Mesendoderm (in vitro differentiated cells): Measurements from ENCODE around the gene SCAMP2.
A peak's percentile ranks its signal among the peaks of the same experiment; 100 is the strongest.

ENCODE experiments used
- DNase-seq: peaks from one replicate; pipeline ENCODE4 v3.0.0; 2013
- H2AK5ac ChIP-seq: 2 replicates; pipeline ENCODE4 v1.6.1; 2013; ENCODE audit warnings: low read length, inconsistent platforms
- H2BK120ac ChIP-seq: 2 replicates; pipeline ENCODE4 v1.6.1; 2013; ENCODE audit warnings: low read depth, mild to moderate bottlenecking, low read length, moderate library complexity, mixed read lengths
- H2BK15ac ChIP-seq: replicated peaks from 2 replicates; pipeline ENCODE4 v1.6.1; 2013; ENCODE audit warnings: low read depth, mild to moderate bottlenecking, moderate library complexity
- H2BK5ac ChIP-seq: 2 replicates; pipeline ENCODE4 v1.6.1; 2013; ENCODE audit warnings: low read length, inconsistent platforms
- H3K18ac ChIP-seq: 2 replicates; pipeline ENCODE4 v1.6.1; 2013; ENCODE audit warnings: mild to moderate bottlenecking, low read length, mixed read lengths
- H3K23ac ChIP-seq: one replicate; pipeline ENCODE4 v1.6.1; 2013; ENCODE audit warnings: low read length
- H3K27ac ChIP-seq: 2 replicates; pipeline ENCODE4 v1.5.1; 2013; ENCODE audit warnings: low read depth, mild to moderate bottlenecking, inconsistent platforms, low read length, moderate library complexity
- H3K27me3 ChIP-seq: 2 replicates; pipeline ENCODE4 v1.6.1; 2013; ENCODE audit warnings: low read length, control low read depth, mild to moderate bottlenecking, inconsistent platforms; ENCODE audit not compliant: insufficient read depth, poor library complexity
- H3K36me3 ChIP-seq: 2 replicates; pipeline ENCODE4 v1.6.1; 2013; ENCODE audit warnings: low read length, inconsistent platforms; ENCODE audit not compliant: control insufficient read depth, insufficient read depth
- H3K4ac ChIP-seq: one replicate; pipeline ENCODE4 v1.6.1; 2013; ENCODE audit warnings: low read depth, mild to moderate bottlenecking, low read length, moderate library complexity
- H3K4me1 ChIP-seq: 2 replicates; pipeline ENCODE4 v1.6.1; 2013; ENCODE audit warnings: low read depth, low read length, inconsistent platforms; ENCODE audit not compliant: control insufficient read depth
- H3K4me2 ChIP-seq: 2 replicates; pipeline ENCODE4 v1.6.1; 2013; ENCODE audit warnings: low read length
- H3K4me3 ChIP-seq: 2 replicates; pipeline ENCODE4 v1.5.1; 2013; ENCODE audit warnings: mild to moderate bottlenecking, low read length
- H3K56ac ChIP-seq: one replicate; pipeline ENCODE4 v1.6.1; 2013; ENCODE audit warnings: low read length
- H3K79me1 ChIP-seq: 2 replicates; pipeline ENCODE4 v1.6.1; 2013; ENCODE audit warnings: low read length, inconsistent platforms
- H3K79me2 ChIP-seq: 2 replicates; pipeline ENCODE4 v1.6.1; 2013; ENCODE audit warnings: mild to moderate bottlenecking, low read length; ENCODE audit not compliant: control insufficient read depth, insufficient read depth
- H3K9ac ChIP-seq: 2 replicates; pipeline ENCODE4 v1.6.1; 2013; ENCODE audit warnings: low read length, inconsistent platforms
- H4K5ac ChIP-seq: one replicate; pipeline ENCODE4 v1.6.1; 2013; ENCODE audit warnings: low read length
- H4K8ac ChIP-seq: one replicate; pipeline ENCODE4 v1.6.1; 2013; ENCODE audit warnings: low read depth, mild to moderate bottlenecking, control low read depth, low read length, moderate library complexity
- WGBS: extraction: QIAGEN DNeasy Blood & Tissue Kit; methylation state at CpG from one replicate; pipeline ENCODE4 v1.1.7; 2013; ENCODE audit warnings: low lambda C conversion rate, missing lambda C conversion rate; ENCODE audit not compliant: insufficient coverage; ENCODE audit errors: extremely low coverage; 5-methylcytosine and 5-hydroxymethylcytosine counted together

Gene SCAMP2

DNA sequence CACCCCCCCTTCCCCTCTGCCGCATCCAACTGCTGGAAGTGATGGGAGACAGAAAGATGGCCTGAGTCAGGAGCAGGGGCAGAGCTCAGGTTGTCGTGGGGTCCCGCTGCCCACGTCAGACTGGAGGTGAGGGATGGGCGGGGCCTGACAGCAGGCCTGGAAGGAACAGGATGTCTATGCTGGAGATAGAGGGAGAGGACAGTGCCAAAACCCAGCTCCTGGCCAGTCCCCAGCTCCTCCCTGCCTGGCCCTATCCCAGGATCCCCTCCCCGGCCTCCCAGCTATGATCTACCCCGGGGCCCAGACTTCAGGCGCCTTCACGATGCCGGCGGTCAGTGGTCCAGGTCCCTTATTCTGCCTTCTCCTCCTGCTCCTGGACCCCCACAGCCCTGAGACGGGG lies 60.6 kb downstream of the SCAMP2 start, which contains the start of gene LMAN1L:
TSS of gene LMAN1L (plus strand) at position 303 of the 400 bp plus-strand sequence. CDS start at position 323, 20 bp downstream.
- Histone ChIP-seq H3K36me3 (no peaks in the 10 kb centered on the region), H3K4ac (no peak within 1 kb of the TSS), H3K18ac (no peak within 1 kb of the TSS), H3K56ac (no peak within 1 kb of the TSS), H4K8ac (no peak within 1 kb of the TSS), H2BK120ac (no peak within 1 kb of the TSS), H3K27ac (no peak within 1 kb of the TSS), H3K79me2 (no peaks in the 10 kb centered on the region), H3K79me1 (no peaks in the 10 kb centered on the region), H2BK15ac (no peak within 1 kb of the TSS), H2BK5ac (no peak within 1 kb of the TSS), H3K27me3 (no peaks in the 10 kb centered on the region), H2AK5ac (no peak within 1 kb of the TSS), H3K4me3 (no peak within 1 kb of the TSS), H4K5ac (no peak within 1 kb of the TSS), H3K4me2 (no peak within 1 kb of the TSS), H3K9ac (no peak within 1 kb of the TSS), H3K4me1 (peaks cover 3% of the 10 kb centered on the region), H3K23ac (no peak within 1 kb of the TSS)
- DNase-seq = no peak
- no CpG with 5 or more reads among the region's 12 CpGs for WGBS

DNA sequence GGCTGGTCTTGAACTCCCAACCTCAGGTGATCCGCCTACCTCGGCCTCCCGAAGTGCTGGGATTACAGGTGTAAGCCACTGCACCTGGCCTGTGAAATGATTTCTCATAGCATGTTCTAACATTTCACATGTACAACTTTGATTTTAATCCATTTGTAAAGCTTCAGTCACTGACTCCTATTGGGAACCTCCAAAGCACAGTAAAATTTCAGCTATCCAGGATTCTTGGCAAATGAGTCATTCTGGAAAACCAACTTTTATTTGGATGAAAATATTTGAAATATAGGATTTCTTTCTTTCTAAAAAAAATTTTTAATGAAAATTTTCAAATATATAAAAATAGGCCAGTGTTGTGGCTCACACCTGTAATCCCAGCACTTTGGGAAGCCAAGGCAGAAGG lies 63.2 kb downstream of the SCAMP2 start:
- Histone ChIP-seq H3K4me1 (no peaks in the 10 kb centered on the region), H3K4me3 (no peak overlapping the region), H3K4me2 (no peak overlapping the region), H2BK15ac (no peak overlapping the region), H3K79me1 (no peaks in the 10 kb centered on the region), H4K5ac (no peak overlapping the region), H3K23ac (no peak overlapping the region), H3K4ac (no peak overlapping the region), H3K79me2 (no peaks in the 10 kb centered on the region), H2BK120ac (no peak overlapping the region), H2BK5ac (no peak overlapping the region), H3K18ac (no peak overlapping the region), H2AK5ac (no peak overlapping the region), H3K27ac (no peak overlapping the region), H3K9ac (no peak overlapping the region), H4K8ac (no peak overlapping the region), H3K56ac (no peak overlapping the region), H3K36me3 (no peaks in the 10 kb centered on the region), H3K27me3 (no peaks in the 10 kb centered on the region)
- no CpG with 5 or more reads among the region's 3 CpGs for WGBS
- DNase-seq = no peak

DNA sequence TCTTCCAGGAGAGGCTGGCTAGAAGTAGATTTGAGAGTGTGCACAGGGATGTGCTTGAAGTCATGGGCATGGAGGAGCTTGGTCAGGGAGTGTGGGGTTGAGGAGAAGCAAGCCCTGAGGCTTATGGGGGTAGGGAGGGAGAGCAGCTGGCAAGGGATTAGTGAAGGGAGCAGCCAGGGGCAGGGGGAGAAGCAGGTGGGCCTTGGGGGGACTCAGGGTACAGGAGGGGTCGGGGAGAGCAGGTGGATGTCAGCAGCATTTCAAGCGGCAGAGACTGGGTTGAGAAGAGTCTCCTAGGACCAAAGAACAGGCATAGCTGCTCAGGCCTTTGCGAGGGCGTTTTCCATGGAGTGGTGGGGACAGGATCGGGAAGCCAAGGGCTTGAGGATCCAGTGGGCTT lies 63.9 kb downstream of the SCAMP2 start:
- Histone ChIP-seq H3K27ac (no peak overlapping the region), H3K18ac (no peak overlapping the region), H2BK5ac (no peak overlapping the region), H3K27me3 (no peaks in the 10 kb centered on the region), H3K9ac (no peak overlapping the region), H2BK120ac (no peak overlapping the region), H3K4me3 (no peak overlapping the region), H3K23ac (no peak overlapping the region), H3K4me2 (no peak overlapping the region), H3K4ac (no peak overlapping the region), H3K79me2 (no peaks in the 10 kb centered on the region), H3K56ac (no peak overlapping the region), H2BK15ac (no peak overlapping the region), H2AK5ac (no peak overlapping the region), H4K5ac (no peak overlapping the region), H3K4me1 (no peaks in the 10 kb centered on the region), H4K8ac (no peak overlapping the region), H3K79me1 (no peaks in the 10 kb centered on the region), H3K36me3 (peaks cover under 1% of the 10 kb centered on the region)
- DNase-seq = no peak
- no CpG with 5 or more reads among the region's 5 CpGs for WGBS

DNA sequence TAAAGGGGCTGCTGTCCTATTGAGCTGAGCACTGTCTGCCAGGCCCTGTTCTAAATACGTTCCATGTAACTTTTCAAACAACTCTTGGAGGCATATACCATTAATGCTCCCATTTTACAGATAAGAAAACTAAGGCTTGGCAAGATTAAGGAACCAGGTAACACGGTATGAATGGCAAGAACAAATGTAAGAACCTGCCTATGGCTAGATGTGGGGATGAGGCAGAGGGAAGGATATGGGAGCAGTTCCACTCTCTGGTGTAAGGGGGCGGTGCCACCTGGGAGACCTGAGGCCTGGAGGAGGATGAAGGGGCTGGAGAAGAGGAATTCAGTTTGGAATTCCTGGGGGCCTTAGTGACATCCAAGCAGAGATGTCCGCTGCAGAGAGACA lies 64.3 kb downstream of the SCAMP2 start:
- peaks cover 3% of the 10 kb centered on the region for H3K36me3 ChIP-seq
- peak; percentile 67 for DNase-seq
- no peak overlapping the region for H3K27ac ChIP-seq
- H3K23ac ChIP-seq = no peak overlapping the region
- H2AK5ac ChIP-seq = no peak overlapping the region
- H3K79me1 ChIP-seq = no peaks in the 10 kb centered on the region
- no peak overlapping the region for H3K18ac ChIP-seq
- WGBS = no CpG with 5 or more reads among the region's 4 CpGs
- H3K4ac ChIP-seq = no peak overlapping the region
- H4K5ac ChIP-seq = no peak overlapping the region
- H3K4me2 ChIP-seq = no peak overlapping the region
- H2BK15ac ChIP-seq = no peak overlapping the region
- H3K4me3 ChIP-seq = no peak overlapping the region
- no peaks in the 10 kb centered on the region for H3K27me3 ChIP-seq
- H2BK120ac ChIP-seq = no peak overlapping the region
- no peak overlapping the region for H2BK5ac ChIP-seq
- no peak overlapping the region for H4K8ac ChIP-seq
- H3K4me1 ChIP-seq = no peaks in the 10 kb centered on the region
- no peak overlapping the region for H3K9ac ChIP-seq
- H3K79me2 ChIP-seq = no peaks in the 10 kb centered on the region
- H3K56ac ChIP-seq = no peak overlapping the region

DNA sequence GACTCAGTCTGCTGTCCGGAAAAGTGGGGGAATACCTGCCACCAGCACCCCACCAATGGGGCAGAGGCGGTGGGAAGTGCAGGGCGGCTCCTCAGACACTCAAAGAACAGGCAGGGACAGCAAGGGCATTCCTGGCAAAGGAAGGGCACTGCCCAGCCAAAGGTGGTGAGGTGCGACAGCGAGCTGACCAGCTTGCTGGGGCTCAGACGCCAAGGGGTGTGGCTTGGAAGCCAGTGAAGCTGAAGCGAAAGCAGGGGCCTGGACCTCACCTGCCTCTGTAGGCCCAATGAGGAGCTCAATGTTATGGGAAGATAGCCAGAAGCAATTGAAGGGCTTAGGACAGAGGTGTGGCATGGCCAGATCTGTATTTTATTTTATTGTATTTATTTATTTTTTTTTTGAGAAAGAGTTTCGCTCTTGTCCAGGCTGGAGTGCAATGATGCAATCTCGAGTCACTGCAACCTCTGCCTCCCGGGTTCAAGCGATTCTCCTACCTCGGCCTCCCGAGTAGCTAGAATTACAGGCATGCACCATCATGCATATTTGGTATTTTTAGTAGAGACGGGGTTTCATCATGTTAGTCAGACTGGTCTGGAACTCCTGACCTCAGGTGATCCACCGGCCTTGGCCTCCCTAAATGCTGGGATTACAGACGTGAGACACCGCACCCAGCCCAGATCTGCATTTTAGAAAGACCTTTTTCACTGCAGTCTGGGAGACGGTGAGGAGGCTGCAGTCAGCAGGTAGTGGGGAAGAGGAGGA lies 64.9 kb downstream of the SCAMP2 start:
- Histone ChIP-seq H2BK15ac (no peak overlapping the region), H3K4me1 (no peaks in the 10 kb centered on the region), H3K27ac (no peak overlapping the region), H3K36me3 (peaks cover 3% of the 10 kb centered on the region), H3K27me3 (no peaks in the 10 kb centered on the region), H3K4me3 (no peak overlapping the region), H3K23ac (no peak overlapping the region), H3K9ac (no peak overlapping the region), H3K4me2 (no peak overlapping the region), H2BK5ac (no peak overlapping the region), H2AK5ac (no peak overlapping the region), H4K5ac (no peak overlapping the region), H3K79me1 (no peaks in the 10 kb centered on the region), H3K56ac (no peak overlapping the region), H3K18ac (no peak overlapping the region), H3K79me2 (no peaks in the 10 kb centered on the region), H2BK120ac (no peak overlapping the region), H3K4ac (no peak overlapping the region), H4K8ac (no peak overlapping the region)
- WGBS = no CpG with 5 or more reads among the region's 18 CpGs
- no peak for DNase-seq

DNA sequence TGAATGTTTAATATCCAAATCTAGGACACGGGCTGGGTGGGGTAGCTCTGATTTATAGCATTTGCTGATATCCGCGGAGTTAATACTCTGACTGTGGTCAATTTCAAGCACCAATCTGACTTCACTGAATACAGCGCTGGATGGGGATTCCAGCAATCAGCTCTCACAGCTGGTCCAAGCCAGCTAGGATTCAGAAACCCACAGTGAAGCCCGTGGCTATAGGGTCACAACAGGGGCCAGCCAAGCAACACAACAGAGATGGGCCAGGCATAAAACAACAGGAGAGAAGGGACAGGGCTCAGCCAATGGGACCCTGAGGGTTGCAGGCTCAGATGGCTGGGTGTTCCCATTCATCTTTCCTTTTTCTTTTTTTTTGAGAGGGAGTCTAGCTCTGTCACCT lies 65.9 kb downstream of the SCAMP2 start:
- H3K56ac ChIP-seq = no peak overlapping the region
- H4K8ac ChIP-seq = no peak overlapping the region
- peaks cover 6% of the 10 kb centered on the region for H3K36me3 ChIP-seq
- H3K27ac ChIP-seq = no peak overlapping the region
- H3K4me2 ChIP-seq = no peak overlapping the region
- H3K79me1 ChIP-seq = no peaks in the 10 kb centered on the region
- no peak overlapping the region for H3K23ac ChIP-seq
- no peak overlapping the region for H4K5ac ChIP-seq
- no peaks in the 10 kb centered on the region for H3K79me2 ChIP-seq
- H3K18ac ChIP-seq = no peak overlapping the region
- no peak overlapping the region for H2BK120ac ChIP-seq
- H3K4me3 ChIP-seq = no peak overlapping the region
- no CpG with 5 or more reads among the region's 5 CpGs for WGBS
- no peak overlapping the region for H2BK5ac ChIP-seq
- no peak overlapping the region for H3K4ac ChIP-seq
- DNase-seq = no peak
- H3K9ac ChIP-seq = no peak overlapping the region
- no peak overlapping the region for H2BK15ac ChIP-seq
- no peak overlapping the region for H2AK5ac ChIP-seq
- H3K4me1 ChIP-seq = no peaks in the 10 kb centered on the region
- no peaks in the 10 kb centered on the region for H3K27me3 ChIP-seq
